Gastroesophageal sphincter (tissue), 4 donors: ENCODE results near the gene PRMT3. TPM values are rescaled to one million over a fixed set of nuclear protein-coding genes. Genes with fewer than 3 reads are reported as not detected.
A peak's percentile ranks its signal among the peaks of the same experiment; 100 is the strongest.

ENCODE experiments used
- ATAC-seq: fragments of 150-250 bp; one replicate; pipeline ENCODE4 v1.9.1; 2016; ENCODE audit warnings: mild to moderate bottlenecking, moderate library complexity
- H3K27ac ChIP-seq, 4 donors: fragments of 200-600 bp; sonication (generic) in 3 of 4; 1 replicate in 3 of 4; 2 replicates in 1 of 4; pipeline ENCODE4 v1.5.1; 2016 to 2019
- H3K27me3 ChIP-seq: fragments of 200-600 bp; sonication (generic); one replicate; pipeline ENCODE4 v1.5.1; 2019
- H3K36me3 ChIP-seq, 2 donors: fragments of 200-600 bp; sonication (generic); one replicate each; pipeline ENCODE4 v1.5.1; 2019; ENCODE audit warnings: control low read depth in 1 of 2
- H3K4me1 ChIP-seq, 3 donors: fragments of 200-600 bp; sonication (generic); 1 replicate in 2 of 3; 2 replicates in 1 of 3; pipeline ENCODE4 v1.5.1; 2016 to 2019; ENCODE audit warnings: control low read depth in 2 of 3
- H3K4me3 ChIP-seq, 2 donors: fragments of 200-600 bp; sonication (generic); one replicate each; pipeline ENCODE4 v1.5.1; 2019; ENCODE audit warnings: mild to moderate bottlenecking in 1 of 2, moderate library complexity in 1 of 2
- H3K9me3 ChIP-seq, 3 donors: fragments of 200-600 bp; sonication (generic); one replicate each; pipeline ENCODE4 v1.5.1; 2017 to 2019; ENCODE audit warnings: control low read depth in 2 of 3
- EP300 ChIP-seq: sonication (generic); formaldehyde crosslinking; IDR thresholded peaks from one replicate; pipeline ENCODE4 v1.6.1; 2017; ENCODE audit warnings: antibody characterized with exemption, mild to moderate bottlenecking
- POLR2A ChIP-seq, 2 donors: fragments of 450-650 bp; IDR thresholded peaks; one replicate each; pipeline ENCODE4 v1.6.1; 2017; ENCODE audit warnings: antibody characterized with exemption in 2 of 2, mild to moderate bottlenecking in 2 of 2, moderate library complexity in 1 of 2
- POLR2AphosphoS5 ChIP-seq: sonication (generic); formaldehyde crosslinking; IDR thresholded peaks from one replicate; pipeline ENCODE4 v1.6.1; 2017; ENCODE audit warnings: antibody characterized with exemption
- WGBS, 2 donors: methylation state at CpG; one replicate each; pipeline ENCODE4 v1.1.5; 2018; ENCODE audit warnings: low coverage in 1 of 2; 5-methylcytosine and 5-hydroxymethylcytosine counted together
- total RNA-seq, 4 donors: library from RNA; depleted of rRNA; stranded (reverse); fragments of >200 nt; gene quantifications; one replicate each; pipeline ENCODE4 v1.1.0, GENCODE V29; 2016
- TF ChIP-seq, protein P1 (sequence below), 4 experiments: fragments of 200-600 bp in 2 of 4; fragments of 450-650 bp in 2 of 4; sonication (generic) in 1 of 4; IDR thresholded peaks; one replicate each; pipeline ENCODE4 v1.5.1; 2017 to 2019; ENCODE audit warnings: antibody characterized with exemption in 4 of 4, mild to moderate bottlenecking in 2 of 4, moderate library complexity in 2 of 4

Gene PRMT3
- 10 to 100 TPM in 3 of 4 donors, 1 to 10 TPM in 1; 9.9 to 20.9 (median 18.8) TPM for total RNA-seq

- Histone ChIP-seq H3K27ac (peak within 1 kb of the TSS; percentile 73 to 96 (median 94)), H3K27me3 (no peaks in the 10 kb centered on the region), H3K36me3 (peaks cover 0 to 26% of the 10 kb centered on the region in 2 donors), H3K4me1 (peaks cover 0 to 24% (median 0%) of the 10 kb centered on the region in 3 donors), H3K4me3 (peak within 1 kb of the TSS; percentile 77 to 94), H3K9me3 (no peaks in the 10 kb centered on the region)
- TF ChIP-seq EP300 (no peak), POLR2AphosphoS5 (peak; percentile 77), POLR2A (IDR thresholded peaks at IDR 0.05) (peak; percentile 57 to 73)
- TF ChIP-seq, protein P1, sequence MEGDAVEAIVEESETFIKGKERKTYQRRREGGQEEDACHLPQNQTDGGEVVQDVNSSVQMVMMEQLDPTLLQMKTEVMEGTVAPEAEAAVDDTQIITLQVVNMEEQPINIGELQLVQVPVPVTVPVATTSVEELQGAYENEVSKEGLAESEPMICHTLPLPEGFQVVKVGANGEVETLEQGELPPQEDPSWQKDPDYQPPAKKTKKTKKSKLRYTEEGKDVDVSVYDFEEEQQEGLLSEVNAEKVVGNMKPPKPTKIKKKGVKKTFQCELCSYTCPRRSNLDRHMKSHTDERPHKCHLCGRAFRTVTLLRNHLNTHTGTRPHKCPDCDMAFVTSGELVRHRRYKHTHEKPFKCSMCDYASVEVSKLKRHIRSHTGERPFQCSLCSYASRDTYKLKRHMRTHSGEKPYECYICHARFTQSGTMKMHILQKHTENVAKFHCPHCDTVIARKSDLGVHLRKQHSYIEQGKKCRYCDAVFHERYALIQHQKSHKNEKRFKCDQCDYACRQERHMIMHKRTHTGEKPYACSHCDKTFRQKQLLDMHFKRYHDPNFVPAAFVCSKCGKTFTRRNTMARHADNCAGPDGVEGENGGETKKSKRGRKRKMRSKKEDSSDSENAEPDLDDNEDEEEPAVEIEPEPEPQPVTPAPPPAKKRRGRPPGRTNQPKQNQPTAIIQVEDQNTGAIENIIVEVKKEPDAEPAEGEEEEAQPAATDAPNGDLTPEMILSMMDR (IDR thresholded peaks at IDR 0.05) = peak in 3 of 4 experiments; percentile 42 to 98 (median 96)
- peak; percentile 97 for ATAC-seq
- WGBS, 2 donors = 0% methylated on average over 5 of the region's 96 CpGs; no CpG with 5 or more reads in 1 of the 2 donors
Measured at GRCh38 chr11:20387261-20388095, at the start of gene PRMT3. Gene PRMT3 (plus strand): TSS chr11:20387716. CDS start chr11:20387747, 31 bp downstream.

- Histone ChIP-seq H3K27ac (no peak overlapping the region), H3K27me3 (peaks cover 37% of the 10 kb centered on the region), H3K9me3 (no peaks in the 10 kb centered on the region), H3K36me3 (no peaks in the 10 kb centered on the region), H3K4me3 (no peak overlapping the region), H3K4me1 (peaks cover 0 to 7% (median 0%) of the 10 kb centered on the region in 3 donors)
- no peak for ATAC-seq
- TF ChIP-seq EP300 (no peak), POLR2A (IDR thresholded peaks at IDR 0.05) (no peak), POLR2AphosphoS5 (no peak)
- TF ChIP-seq, protein P1 (IDR thresholded peaks at IDR 0.05) = no peak
- WGBS, 2 donors = 30 to 52% methylated on average over 9 to 10 of the region's 26 CpGs
Measured at GRCh38 chr11:20342347-20343141, 45.0 kb upstream of the PRMT3 start.

DNA sequence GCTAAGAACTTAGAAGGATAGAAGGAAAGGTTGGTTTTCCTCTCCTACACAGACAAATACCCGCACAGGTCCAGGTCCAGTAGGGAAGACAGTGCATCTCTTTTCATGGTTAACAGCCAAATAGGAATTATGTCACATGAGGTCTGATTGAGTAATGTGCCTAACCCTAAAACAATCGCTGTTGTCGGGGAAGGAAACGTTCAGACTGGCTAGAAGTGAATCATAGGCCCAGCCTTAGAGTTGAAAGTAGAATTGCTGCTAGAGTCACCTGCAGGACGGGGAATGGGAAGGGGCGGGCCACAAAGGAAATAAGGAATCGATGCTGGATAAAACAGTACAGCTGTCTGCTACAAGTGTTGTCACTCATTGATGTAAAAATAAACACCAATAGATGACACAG, 36.4 kb upstream of the PRMT3 start:
- TF ChIP-seq, protein P1 (IDR thresholded peaks at IDR 0.05) = no peak
- no peak for TF ChIP-seq POLR2AphosphoS5
- TF ChIP-seq POLR2A (IDR thresholded peaks at IDR 0.05) = no peak
- TF ChIP-seq EP300 = no peak
- ATAC-seq = no peak
- H3K27me3 ChIP-seq = no peaks in the 10 kb centered on the region

GRCh38 chr11:20351751-20352262, 35.7 kb upstream of the PRMT3 start:
- 39 to 48% methylated on average over 2 of the region's 2 CpGs for WGBS, 2 donors
- TF ChIP-seq POLR2AphosphoS5 (no peak), POLR2A (IDR thresholded peaks at IDR 0.05) (no peak)
- TF ChIP-seq, protein P1 (IDR thresholded peaks at IDR 0.05) = no peak
- no peaks in the 10 kb centered on the region for H3K4me1 ChIP-seq
- no peaks in the 10 kb centered on the region for H3K27me3 ChIP-seq
- H3K4me3 ChIP-seq = no peak overlapping the region
- ATAC-seq = no peak
- no peaks in the 10 kb centered on the region for H3K9me3 ChIP-seq
- H3K27ac ChIP-seq = no peak overlapping the region
- H3K36me3 ChIP-seq = no peaks in the 10 kb centered on the region

More for the DNA sequence above, 36.4 kb upstream of the PRMT3 start:
- H3K9me3 ChIP-seq = no peaks in the 10 kb centered on the region
- H3K4me1 ChIP-seq = no peaks in the 10 kb centered on the region
- no peaks in the 10 kb centered on the region for H3K36me3 ChIP-seq
- no peak overlapping the region for H3K4me3 ChIP-seq
- WGBS, 2 donors = 69 to 81% methylated on average over 7 of the region's 7 CpGs
- H3K27ac ChIP-seq = no peak overlapping the region
